HG02840 (cell line): ENCODE measurements around the gene NEDD4L.

Experiments used
- ATAC-seq: cut with Tn5 transposase; IDR thresholded peaks from one replicate; pipeline ENCODE4 v1.9.1; 2021; ENCODE audit warnings: mild to moderate bottlenecking, moderate library complexity, moderate number of reproducible peaks; ENCODE audit not compliant: unreplicated experiment, low FRiP score

NEDD4L gene

DNA sequence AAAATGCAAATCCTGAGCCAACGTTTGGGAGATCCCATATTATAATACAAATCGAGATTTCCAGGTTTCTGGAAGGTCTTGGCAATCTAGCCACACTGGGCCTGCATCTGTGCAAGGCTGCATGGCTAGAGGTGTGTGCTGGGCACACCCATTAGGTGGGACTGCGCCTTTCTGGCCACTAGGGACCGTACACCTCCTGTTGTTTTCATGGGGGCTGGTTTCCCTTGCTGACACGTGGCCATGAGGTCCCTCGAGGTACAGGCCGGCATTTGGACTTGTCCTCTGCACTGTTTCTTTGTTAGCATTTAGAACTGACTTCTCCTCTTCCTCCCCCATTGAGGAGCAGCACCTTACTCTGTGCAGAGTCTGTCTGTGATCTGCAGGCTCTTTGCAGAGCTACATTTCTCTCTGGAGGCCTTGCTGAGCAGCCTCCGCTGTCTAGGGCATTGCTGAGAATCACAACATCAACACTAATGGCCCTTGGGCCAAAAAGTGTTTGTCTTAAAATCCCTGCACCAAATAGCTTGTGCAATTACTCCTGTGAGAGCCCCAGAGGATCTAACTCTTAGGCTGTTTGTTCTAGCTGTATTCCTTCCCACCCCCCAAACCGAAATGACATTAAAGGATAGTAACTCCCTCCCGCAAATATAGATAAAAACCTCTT lies 131.2 kb downstream of the NEDD4L start:
- no peak for ATAC-seq

DNA sequence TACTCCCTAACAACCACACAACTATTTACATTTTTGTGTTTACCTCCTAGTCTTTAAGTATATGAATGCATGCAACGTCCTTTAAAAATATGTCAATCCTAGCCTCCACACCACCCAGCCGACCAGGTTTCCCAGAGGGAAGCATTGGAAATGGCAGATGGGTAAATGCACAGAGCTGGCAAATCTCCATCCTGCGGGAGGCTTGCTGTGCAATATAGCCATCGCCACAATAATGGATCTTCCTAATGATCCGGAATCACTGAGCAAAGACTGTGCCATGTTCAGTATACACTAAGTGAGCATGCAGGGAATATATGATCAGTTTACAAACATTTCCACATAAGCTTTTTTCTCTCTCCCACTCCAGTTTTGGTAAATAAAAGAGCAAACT lies 131.8 kb downstream of the NEDD4L start:
- no peak for ATAC-seq

DNA sequence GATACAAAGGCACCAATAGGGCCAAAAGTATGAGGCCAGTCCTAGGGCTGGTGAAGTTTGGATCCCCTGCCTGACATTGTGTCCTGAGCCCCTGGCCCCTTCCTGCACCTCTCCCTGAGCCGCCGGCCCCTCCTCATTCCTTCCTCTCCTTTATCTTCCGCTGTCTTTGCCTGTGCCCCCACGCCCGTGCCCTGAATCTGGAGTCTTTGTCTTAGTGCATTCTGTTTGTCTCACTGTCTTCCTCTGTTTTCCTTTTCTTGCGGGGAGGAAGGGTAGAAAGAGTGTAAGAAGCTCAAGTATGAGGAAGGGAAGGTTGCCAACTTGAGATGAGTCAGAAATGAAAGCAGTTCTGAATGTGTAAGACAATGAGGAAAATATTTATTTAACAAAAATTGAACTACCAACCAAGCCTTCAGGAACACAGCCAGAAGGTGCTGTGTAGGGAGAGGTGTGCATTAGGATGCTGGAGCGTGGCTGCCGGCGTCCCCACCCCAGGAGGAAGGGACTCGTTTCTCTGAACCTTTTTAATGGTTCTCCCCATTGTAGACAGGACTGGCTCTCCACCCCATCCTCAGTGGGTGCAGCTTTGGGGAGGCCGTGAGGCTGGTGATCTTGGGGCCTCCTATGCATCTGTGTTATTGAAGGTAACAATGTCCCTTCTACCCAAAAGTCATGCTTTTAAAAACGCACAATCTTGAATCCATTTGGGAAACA lies 133.1 kb downstream of the NEDD4L start:
- ATAC-seq: no peak

DNA sequence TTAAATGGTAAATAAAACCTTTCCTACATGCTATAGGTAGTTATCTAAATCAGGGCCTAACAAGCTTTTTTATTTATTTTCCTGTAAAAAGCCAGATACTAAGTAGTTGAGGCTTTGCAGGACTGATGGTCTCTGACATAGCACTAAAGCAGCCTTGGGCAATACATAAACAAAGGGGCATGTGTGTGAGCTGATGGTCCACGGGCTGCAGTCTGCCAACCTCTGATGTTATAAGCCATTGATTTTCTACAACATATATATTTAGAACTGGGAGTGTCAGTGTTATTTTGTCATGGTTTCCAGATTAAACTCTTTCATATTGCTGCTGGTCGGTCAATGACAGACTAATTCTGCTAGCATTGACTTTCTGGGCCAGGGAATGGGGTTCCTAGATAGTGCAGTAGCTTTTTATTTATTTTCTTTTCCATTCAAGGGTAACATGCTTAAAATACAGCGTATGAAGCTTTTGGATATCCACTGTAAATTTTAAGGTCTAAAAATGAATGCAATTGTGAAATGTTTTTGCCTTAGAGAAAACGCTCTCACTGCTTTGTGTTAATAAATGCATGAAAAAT lies 134.0 kb downstream of the NEDD4L start:
- no peak for ATAC-seq

DNA sequence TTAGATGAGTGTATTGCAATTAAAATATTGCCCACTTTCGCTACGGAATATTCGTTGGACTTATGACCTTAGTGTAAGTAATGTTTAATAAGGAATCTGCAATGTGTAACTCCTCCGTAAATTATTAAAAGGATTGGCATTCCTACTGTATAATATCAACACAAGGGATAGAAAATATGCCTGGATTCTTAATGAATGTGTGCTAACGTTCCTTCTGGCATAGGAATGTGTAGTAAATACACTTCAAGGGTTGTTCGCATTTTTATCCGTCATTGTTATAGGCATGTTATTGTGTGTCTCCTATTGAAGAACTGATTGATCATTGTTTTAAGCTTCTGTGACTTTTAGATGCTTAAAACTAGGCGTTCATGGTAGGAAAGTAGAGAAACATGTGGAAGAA lies 134.5 kb downstream of the NEDD4L start:
- ATAC-seq: no peak

DNA sequence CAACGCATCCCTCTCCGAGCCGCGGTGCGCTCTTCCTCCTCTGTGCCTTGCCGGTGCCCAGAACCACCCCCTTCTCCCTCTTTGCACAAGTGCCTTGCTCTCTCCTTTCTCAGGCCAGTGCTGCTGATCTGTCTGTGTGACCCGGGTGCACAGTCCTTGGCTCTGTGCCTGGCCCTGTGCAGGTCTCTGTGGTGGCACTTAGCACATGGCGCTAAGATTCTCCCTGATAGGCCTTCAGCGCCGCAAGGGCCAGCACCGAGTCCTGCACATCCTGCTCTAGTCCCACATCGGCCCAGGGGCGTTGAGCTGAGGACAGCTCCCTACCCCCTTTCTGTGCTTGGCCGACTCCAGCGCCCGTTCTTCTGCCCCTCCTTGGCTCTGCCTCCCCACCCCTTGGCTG lies 136.1 kb downstream of the NEDD4L start:
- ATAC-seq: no peak

DNA sequence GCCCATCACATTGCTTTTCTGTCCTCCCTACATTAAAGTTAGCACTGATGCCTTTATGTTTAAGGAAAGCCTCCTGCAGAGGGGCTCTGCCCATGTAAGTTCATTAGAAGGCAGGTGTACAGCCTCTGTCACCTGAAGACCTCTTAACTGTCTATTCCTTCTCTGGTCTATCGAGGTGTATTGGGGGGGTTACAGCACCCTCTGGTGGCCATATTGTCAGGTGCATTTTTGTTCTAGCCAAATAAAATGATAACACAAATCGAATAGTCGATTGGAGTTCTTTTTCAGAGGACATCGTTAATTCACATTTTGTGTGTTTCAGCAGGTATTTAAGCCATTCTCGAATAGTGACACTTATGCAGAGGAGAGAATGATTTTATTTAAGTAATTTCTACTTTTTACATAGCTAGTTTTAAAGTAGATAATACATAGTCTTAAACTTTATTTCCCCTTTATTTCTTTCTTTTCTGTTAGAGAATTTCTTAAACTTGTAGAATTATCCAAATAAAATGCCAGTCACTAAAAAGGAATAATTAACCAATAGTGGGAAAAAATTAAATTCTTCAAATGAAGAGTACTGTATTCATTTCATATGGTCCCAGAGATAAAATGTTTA lies 136.8 kb downstream of the NEDD4L start:
- no peak for ATAC-seq

DNA sequence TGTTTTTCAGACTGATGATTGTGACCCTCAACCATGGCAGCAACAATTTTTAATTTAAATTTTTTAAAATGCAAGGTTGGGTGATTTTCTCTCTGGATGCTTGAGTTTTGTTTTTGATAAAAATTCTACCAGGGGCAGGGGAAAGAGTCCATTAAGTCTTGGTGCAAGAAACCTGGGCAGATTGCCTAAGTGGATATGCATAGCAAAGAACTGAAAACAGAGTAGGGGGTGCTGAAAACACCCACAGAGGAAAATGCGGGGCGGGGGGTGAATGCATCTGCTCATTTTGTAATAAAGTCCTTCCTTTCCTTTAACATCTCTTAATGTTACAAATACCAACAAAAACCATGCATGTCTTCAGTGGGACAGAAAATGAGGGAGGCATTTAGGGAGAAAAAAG lies 138.0 kb downstream of the NEDD4L start:
- ATAC-seq: no peak

DNA sequence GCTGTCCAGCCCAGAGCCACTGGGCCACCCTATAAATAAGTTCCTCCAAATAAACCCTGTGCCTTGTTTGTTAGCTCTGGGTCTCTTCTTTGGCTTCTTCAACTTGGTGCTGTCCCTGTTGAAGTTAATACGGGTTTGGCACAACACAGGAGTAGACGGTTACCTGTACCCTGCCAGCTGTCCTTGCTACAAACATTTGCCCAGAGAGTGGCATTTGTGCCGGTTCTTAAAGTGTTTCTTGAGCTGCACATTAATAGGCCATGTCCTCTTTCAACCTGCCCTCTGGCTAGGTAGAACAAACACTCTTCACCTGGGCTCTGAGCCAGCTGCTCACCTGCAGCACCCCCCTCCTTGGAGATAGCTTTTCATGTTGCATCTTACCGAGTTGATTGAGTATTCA lies 139.2 kb downstream of the NEDD4L start:
- no peak for ATAC-seq

DNA sequence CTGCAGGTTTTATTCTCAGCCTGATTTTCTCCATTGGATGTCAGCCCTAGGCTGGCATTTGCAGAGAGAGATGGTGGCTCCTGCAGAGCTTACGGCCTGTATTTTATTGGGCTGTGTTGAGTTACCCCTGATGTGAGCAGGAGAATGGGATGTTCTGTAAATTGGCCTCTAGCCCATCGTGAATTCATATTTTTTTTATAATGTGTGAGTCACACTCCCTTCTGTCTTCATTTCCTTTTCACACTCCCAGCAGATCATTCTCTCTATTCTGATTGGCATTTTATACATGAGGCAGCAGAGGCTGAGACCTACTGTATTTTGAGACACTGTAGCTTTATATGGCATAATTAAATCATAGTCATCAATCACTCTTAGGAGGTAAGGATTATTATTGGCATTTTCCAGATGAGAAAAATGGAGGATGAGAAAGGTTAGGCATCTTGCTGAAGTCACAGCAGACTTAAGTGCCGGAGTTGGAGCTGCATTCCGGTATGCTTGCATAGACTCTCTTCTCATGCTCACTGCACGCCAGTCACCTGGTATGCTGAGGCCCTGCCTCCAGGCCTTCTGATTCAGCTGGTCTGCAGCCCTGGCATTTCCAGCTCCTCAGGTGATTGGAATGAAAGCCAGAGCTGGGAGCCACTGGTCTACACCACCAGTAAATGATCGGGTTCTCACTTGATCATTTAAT lies 142.4 kb downstream of the NEDD4L start:
- ATAC-seq: no peak

DNA sequence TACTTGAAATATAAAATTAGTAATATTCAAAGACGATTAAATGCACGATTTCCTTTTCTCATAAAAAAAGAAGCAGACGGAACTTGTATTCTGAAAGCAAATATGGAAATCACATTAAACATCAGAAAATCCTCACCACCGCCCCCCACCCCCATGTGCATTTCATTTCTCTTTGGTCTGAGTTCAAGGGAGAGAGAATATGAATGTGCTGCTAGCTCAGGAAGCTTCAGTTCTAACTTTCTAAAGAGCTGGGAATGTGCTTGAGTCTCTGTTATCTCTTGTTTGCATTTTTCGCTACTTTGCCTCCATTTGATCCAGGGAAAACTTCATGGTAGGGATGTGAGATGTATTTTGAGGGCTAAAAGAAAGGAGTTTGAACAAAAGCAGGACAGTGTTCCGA lies 143.6 kb downstream of the NEDD4L start:
- ATAC-seq: no peak

DNA sequence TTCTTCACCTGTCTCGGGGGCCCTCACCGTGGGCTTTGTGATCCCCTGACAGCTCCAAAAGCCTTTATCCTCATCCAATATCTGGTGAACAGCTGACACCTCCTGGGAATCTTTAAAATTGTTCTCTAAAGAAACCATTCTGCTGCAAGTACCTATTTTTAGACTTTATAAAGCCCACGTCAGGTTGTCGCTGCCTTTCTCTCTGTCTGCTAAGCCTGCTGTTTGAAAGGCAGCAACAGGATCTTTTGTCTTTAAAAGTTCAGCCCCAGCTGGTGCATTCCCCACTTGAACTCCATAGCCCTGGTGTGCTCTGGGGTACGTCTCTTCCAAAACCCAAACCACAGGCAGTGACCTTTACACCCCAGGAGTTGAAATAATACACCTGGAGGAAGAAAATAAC lies 145.0 kb downstream of the NEDD4L start:
- ATAC-seq: no peak

DNA sequence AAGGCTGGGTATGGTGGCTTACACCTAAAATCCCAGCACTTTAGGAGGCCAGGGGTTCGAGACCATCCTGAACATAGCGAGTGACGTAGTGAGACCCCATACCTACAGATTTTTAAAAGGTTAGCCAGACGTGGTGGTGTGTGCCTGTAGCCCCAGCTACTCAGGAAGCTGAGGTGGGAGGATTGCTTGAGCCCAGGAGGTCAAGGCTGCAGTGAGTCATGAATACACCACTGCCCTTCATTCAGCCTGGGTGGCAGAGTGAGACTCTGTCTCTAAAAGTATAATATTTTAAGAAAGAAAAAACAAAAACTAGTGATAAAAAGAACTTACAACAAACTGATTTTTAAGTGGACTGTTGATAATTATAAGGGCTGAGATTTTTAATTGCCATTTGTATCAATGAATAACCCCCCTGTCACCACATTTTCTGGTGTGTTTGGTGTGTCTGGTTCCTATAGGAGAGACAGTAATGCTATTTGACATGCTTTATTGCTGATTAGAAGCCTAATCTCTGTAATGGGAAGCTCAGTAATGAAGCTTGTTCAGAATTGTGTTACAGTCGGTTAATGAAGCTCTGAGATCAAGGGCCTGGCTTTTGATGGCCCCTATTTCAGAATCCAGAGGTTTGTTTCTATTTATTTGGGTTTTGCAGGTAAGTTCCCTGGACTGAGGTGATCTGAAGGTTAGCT lies 147.0 kb downstream of the NEDD4L start:
- no peak for ATAC-seq

DNA sequence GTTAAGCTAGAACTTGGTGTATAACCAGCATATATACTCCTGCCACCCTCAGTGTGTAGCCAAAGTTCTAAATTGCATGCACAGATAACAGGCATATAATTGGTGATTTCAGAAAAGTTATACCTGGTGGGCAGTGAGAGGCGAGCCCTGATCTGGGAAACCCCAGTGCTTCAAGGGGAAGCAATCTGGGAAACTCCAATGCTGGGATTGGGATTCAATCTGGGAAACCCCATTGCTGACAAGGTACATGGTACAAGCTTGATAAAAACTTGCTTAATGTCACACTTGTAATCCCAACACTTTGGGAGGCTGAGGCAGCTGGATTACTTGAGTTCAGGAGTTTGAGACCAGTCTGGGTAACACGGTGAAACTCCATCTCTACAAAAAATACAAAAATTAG lies 147.6 kb downstream of the NEDD4L start:
- no peak for ATAC-seq

DNA sequence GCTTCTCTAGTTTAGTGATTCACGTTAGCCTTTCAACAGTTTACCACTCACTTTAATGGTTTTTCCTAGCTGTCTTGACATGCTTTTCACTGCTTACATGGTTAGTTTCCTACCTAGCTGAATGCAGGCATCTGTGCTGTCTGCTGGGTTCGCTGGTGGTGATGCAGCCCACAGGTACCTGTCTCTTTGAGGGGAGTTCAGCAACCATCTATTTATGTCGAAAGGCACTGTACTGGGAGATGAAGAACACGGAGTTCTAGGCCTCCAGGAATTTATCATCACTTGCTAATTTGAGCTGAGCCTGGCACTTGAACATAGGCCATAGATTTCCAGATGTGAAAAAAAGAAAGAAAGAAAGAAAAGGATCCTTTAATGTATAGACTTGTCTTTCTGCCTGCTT lies 148.5 kb downstream of the NEDD4L start:
- ATAC-seq: no peak

DNA sequence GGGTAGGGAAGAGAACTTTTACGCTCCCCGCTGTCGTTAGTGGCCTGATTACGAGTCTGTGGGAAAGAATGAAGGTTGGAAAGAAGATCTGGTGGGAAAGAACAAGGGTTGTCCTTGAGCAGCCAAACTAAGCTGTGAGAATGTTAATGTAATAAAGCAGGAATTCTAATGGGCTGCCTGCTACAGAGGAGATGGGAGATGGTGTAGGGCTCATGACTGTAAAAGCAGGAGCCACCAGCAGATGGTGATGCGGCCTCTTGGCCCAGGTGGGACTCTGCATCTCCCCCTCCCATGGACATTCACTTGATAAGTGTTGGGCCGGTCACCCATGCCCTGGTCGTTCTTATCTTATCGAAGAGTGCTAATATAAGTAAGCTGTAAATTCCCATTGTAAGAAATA lies 150.0 kb downstream of the NEDD4L start:
- ATAC-seq: no peak

DNA sequence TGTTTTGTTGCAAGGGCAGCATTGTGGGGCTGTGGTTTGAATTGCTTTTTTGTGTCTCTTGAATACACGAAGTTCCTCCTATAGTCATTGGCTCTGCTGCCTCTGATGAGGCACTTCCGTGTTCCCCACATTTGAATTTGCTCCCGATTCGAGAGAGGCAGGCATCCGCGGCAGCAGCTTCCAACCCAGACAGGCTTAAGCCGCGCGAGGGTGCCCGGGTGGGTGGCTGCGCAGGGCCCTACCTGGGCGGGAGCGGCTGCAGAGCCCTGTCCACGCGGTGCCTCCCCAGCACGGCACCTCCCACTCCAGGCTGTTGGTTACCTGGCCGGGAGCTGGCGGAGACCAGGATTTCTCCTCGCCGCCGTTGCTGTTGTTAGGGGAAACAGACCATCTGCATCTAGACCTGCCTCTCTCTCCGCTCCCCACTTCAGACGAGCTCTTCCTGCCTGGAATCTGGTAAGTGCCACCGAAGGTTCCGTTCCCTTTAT lies 151.3 kb downstream of the NEDD4L start:
- no peak for ATAC-seq

DNA sequence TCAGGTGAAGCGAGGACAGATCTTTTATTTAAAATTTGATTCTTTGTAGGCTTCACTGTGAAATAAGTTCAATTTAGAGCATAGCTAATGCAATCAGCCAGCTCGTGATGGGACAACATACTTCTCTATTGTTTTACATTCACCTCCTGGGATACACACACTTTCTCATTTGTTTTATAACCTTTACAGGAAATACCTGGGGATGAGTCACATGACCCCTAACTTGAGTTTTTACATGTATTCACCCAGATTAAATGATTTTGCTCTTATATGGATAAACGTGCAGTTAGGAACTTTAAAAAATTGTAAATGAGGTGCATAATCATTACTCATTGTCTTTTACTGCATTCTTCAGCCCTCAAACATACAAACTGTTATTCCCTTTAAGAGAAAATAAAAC lies 152.1 kb downstream of the NEDD4L start:
- ATAC-seq: no peak

DNA sequence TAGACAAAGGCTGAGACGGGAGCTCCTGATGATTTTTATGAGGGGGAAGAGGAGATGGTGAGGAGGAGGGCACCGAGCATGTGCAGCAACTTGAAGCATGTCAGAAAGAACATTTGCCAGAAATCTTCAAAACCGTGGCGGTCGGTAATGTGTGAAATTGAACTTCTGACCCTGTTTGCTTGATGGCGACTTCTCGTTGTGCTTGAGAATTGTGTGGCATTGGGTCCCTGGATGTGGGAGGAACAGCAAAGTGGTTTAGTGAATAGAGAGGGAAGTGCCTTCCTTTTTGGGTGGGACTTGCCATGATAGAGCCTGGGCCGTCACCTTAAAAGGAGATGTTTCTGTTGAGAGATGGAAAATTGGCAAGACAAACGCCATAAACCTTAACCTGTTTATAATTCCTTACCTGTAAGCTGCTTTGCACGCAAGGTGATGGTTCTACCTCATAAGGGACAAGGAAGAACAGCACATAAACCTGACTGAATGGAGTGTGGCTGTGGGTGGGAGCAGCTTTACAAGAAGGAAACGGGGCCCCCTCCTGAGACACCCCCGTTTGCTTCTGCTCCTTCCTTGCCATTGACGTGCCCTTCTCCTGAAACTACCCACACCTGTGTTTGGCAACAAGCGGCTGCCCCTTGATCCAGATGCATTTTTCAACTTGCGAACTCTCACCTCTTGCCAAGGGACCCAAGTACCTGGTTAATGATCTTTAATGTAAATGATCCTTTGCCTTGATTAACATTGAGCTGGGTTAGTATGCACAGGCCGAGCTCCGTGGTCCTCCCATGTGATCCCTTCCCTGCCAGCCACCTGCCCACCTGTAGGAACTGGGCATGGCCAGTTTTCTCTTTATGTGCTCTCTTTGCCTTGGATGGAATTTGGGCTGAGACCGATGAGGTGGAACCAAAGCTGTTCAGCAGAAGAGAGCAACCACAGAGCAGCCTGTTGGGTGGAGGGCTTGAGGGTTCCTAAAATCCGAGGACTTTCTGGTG lies 153.2 kb downstream of the NEDD4L start:
- no peak for ATAC-seq
